ENCODE data around the gene CCDC57. TPM values are rescaled to one million over a fixed set of nuclear protein-coding genes. Genes with fewer than 3 reads are reported as not detected.

Gene CCDC57
- total and polyA plus RNA-seq, 2 experiments from 2014 or later, result 46.2 to 53.5 TPM

DNA sequence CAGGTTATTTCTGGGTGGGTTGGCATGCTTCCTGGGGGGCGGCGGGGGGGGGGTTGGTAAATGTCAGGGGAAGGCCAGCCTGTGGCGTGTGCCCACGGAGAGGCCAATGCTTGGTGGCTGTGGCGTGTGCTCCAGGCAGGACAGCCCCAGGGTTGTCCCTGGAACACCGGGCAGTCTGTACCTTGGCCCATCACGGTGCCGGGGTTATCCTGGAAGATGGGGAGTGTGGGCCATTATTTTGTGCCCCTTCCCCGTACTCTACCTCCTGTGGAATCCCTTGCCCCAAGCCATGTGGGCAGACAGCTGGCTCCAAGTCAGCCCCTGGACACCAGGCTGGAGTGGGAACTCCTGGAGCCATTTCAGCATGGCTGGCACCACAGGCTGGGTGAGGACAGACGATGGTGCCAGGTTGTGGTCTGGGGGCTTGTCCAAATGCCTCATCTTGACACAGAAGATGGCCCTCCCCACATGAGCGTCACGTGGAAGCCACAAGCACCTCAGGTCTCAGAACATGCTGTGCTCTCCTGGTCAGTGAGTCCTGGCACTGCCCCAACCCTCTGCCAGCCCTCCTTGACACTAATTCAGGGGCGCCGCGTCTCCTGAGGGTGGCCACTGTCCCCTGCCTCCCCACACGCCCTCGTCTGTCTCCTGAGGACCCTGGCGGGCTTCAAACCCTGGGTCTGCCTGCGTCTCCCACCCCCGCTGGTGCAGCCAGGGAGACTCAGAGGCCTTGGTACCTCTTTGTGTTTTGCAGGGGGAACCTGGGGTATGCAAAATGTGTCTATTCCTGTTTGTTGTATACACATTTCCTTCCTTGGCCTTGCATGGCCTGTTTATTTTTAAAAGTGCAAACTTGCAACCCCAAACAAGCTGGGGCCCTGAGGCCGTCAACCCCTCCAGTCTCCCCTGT lies 20.5 kb upstream of the CCDC57 start:
- Histone ChIP-seq H3K27ac (peak overlapping the region; percentile 47), H3K9me3 (ENCODE audit: low read depth) (no peaks in the 10 kb centered on the region), H3K4me3 (no peak overlapping the region), H3K27me3 (no peaks in the 10 kb centered on the region), H3K36me3 (peaks cover 15% of the 10 kb centered on the region), H3K4me1 (ENCODE audit: low read depth) (peaks cover 40% of the 10 kb centered on the region)
- no peak for DNase-seq (ENCODE audit: low read depth in 1 of 2, low spot score in 1 of 2)
- TF ChIP-seq, protein P1, sequence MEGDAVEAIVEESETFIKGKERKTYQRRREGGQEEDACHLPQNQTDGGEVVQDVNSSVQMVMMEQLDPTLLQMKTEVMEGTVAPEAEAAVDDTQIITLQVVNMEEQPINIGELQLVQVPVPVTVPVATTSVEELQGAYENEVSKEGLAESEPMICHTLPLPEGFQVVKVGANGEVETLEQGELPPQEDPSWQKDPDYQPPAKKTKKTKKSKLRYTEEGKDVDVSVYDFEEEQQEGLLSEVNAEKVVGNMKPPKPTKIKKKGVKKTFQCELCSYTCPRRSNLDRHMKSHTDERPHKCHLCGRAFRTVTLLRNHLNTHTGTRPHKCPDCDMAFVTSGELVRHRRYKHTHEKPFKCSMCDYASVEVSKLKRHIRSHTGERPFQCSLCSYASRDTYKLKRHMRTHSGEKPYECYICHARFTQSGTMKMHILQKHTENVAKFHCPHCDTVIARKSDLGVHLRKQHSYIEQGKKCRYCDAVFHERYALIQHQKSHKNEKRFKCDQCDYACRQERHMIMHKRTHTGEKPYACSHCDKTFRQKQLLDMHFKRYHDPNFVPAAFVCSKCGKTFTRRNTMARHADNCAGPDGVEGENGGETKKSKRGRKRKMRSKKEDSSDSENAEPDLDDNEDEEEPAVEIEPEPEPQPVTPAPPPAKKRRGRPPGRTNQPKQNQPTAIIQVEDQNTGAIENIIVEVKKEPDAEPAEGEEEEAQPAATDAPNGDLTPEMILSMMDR (IDR thresholded peaks at IDR 0.05; ENCODE audit: low read depth, low read length), result no peak

DNA sequence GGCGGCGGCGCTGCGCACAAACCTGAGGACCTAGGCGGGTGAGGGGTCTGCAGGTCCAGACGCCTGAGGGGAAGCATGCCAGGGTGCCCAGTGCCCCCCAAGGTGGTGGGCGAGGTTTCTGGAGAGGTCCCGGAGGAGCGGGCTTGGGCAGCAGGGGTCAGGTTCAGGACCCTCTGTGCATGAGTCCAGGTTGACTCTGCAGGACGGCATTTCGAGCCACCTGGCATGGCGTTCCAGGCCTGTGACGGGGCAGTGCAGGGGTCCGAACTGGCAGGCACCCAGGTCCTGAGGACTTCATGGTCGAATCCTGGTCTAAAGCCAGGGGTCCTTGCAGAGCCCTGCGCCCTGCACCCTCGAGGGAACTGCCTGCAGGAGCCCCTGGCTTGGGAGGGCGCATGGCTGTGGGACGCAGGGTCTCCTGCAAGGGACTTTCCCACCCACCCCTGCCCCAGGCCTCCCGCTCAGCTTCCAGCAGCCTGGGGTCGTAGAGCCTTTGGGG lies 19.7 kb upstream of the CCDC57 start:
- Histone ChIP-seq H3K27me3 (no peaks in the 10 kb centered on the region), H3K4me3 (peak overlapping the region; percentile 98), H3K27ac (no peak overlapping the region), H3K4me1 (ENCODE audit: low read depth) (peaks cover 33% of the 10 kb centered on the region), H3K9me3 (ENCODE audit: low read depth) (no peaks in the 10 kb centered on the region), H3K36me3 (peaks cover 7% of the 10 kb centered on the region)
- TF ChIP-seq, protein P1 (IDR thresholded peaks at IDR 0.05; ENCODE audit: low read depth, low read length), result no peak
- DNase-seq (ENCODE audit: low read depth in 1 of 2, low spot score in 1 of 2), result no peak

DNA sequence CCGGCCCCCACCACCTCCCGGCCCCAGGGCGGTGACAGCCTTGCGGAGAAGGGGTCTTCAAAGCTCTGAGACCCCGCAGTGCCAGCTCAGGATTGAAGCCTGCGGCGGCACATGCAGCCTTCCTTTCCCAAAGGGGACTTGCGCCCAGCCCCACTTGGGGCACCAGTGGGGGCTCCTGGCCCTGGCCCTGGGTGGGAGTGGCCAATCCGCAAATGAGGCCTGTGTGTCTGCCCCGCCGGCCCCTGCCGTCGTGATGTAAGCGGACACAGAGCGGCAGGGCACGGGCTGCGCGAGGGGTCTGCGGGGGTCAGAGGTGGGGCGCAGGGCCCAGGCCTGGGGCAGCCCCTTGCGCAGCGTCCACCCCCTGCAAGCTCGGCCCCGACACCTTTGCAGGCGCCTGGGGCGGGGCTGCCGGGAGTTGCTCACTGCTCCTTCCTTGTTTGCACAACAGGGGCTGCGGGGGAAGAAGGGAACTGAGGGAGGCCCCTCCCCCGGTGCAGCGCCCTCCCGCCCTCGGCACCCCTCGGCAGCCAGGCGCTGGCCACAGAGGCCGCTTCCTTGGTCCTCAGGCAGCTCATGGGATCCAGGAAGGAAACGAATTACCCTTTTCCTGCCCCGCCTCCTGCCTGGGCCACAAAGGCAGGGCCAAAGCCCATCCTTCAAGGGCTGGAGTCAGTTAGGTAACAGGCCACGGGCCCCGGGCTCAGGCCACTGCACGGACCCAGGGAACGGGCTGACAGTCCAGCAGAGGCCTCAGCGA lies 19.1 kb upstream of the CCDC57 start:
- Histone ChIP-seq H3K27me3 (no peaks in the 10 kb centered on the region), H3K4me1 (ENCODE audit: low read depth) (peaks cover 36% of the 10 kb centered on the region), H3K9me3 (ENCODE audit: low read depth) (no peaks in the 10 kb centered on the region), H3K27ac (peak overlapping the region; percentile 55), H3K36me3 (peaks cover 2% of the 10 kb centered on the region), H3K4me3 (peak overlapping the region; percentile 98)
- TF ChIP-seq, protein P1 (IDR thresholded peaks at IDR 0.05; ENCODE audit: low read depth, low read length), result no peak
- DNase-seq (ENCODE audit: low read depth in 1 of 2, low spot score in 1 of 2), result peak; percentile 57 to 92

DNA sequence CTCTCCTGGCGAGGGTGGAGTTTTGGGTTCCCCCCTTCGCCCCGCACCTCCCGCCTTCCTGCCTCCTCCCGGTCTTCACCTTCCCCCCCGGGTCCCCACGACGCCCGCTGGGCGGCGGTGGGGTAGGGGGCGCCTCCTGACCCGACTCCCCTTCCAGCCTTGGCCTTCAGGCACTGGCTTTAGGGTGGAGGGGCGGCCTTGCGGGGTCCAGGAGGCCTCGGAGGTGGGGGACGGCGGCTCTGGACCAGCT lies 18.6 kb upstream of the CCDC57 start:
- Histone ChIP-seq H3K27me3 (no peaks in the 10 kb centered on the region), H3K27ac (peak overlapping the region; percentile 55), H3K4me1 (ENCODE audit: low read depth) (peaks cover 41% of the 10 kb centered on the region), H3K36me3 (no peaks in the 10 kb centered on the region), H3K4me3 (peak overlapping the region; percentile 98), H3K9me3 (ENCODE audit: low read depth) (no peaks in the 10 kb centered on the region)
- DNase-seq (ENCODE audit: low read depth in 1 of 2, low spot score in 1 of 2), result no peak
- TF ChIP-seq, protein P1 (IDR thresholded peaks at IDR 0.05; ENCODE audit: low read depth, low read length), result no peak

DNA sequence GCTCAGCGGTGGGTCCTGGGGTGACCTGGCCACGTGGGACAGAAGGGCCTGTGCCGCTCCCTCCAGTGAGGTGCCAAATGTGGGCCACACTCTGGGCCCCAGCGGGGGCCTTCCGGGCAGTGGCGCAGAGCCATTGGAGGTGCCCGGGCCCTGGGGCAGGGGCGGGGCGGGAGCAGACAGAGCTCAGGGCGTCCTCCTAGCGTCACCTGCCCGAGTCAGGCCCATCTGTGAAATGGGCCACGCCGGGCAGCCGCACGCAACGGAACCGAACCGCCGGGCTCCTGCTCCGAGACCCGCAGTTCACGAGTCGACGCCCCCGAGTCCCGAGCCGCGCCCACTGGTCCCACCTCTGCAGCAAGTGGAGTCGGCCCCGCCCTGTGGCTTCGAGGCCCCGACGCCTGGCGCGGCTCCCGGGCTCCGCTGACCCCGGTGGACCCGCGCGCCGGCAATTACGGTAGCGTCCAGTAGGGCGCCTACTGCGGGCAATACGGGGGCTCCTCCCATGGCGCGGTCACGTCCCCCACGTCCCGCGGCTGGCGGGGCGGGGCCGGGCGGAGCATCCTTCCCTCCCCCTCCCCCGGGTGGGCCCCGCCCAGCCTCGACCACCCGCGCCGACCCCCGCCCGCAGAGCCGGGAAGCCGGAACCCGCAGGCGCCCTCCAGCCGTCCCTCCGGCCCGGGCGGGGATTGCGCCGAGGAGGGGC lies 18.1 kb upstream of the CCDC57 start:
- Histone ChIP-seq H3K27ac (peak overlapping the region; percentile 82), H3K4me3 (peak overlapping the region; percentile 98), H3K36me3 (no peaks in the 10 kb centered on the region), H3K4me1 (ENCODE audit: low read depth) (peaks cover 39% of the 10 kb centered on the region), H3K9me3 (ENCODE audit: low read depth) (no peaks in the 10 kb centered on the region), H3K27me3 (no peaks in the 10 kb centered on the region)
- peak; percentile 88 to 95 for DNase-seq (ENCODE audit: low read depth in 1 of 2, low spot score in 1 of 2)
- TF ChIP-seq, protein P1 (IDR thresholded peaks at IDR 0.05; ENCODE audit: low read depth, low read length), result peak; percentile 38
